ENCODE results near the gene GJD2.

The GJD2 gene

GRCh38 chr15:34754674-34755418 lies at the start of gene GJD2:
Gene GJD2 (minus strand): TSS chr15:34754998. CDS start chr15:34754488, 510 bp downstream.
- DNase-seq = no peak

- no peak for DNase-seq
Measured at GRCh38 chr15:34804113-34804512, 49.3 kb upstream of the GJD2 start.

GRCh38 chr15:34802803-34803750 lies 48.3 kb upstream of the GJD2 start:
- no peak for DNase-seq

GRCh38 chr15:34802371-34802770 lies 47.6 kb upstream of the GJD2 start:
- no peak for DNase-seq

GRCh38 chr15:34799149-34800101 lies 44.6 kb upstream of the GJD2 start:
- DNase-seq = no peak

GRCh38 chr15:34796847-34797435 lies 42.1 kb upstream of the GJD2 start:
- no peak for DNase-seq

- no peak for DNase-seq
Measured at GRCh38 chr15:34795267-34796081, 40.7 kb upstream of the GJD2 start, which contains the start of gene ACTC1. Gene ACTC1 (minus strand): TSS chr15:34795549. CDS start chr15:34794808, 741 bp downstream.

- no peak for DNase-seq
Measured at GRCh38 chr15:34794590-34795206, 39.9 kb upstream of the GJD2 start.

- DNase-seq = no peak
Measured at GRCh38 chr15:34793901-34794300, 39.1 kb upstream of the GJD2 start.

GRCh38 chr15:34793071-34793470 lies 38.3 kb upstream of the GJD2 start:
- DNase-seq = no peak

- no peak for DNase-seq
Measured at GRCh38 chr15:34791701-34792100, 36.9 kb upstream of the GJD2 start.

- DNase-seq = no peak
Measured at GRCh38 chr15:34790121-34790520, 35.3 kb upstream of the GJD2 start.

GRCh38 chr15:34789326-34789725 lies 34.5 kb upstream of the GJD2 start:
- DNase-seq = no peak

GRCh38 chr15:34786206-34786605 lies 31.4 kb upstream of the GJD2 start:
- no peak for DNase-seq

GRCh38 chr15:34783991-34784390 lies 29.2 kb upstream of the GJD2 start:
- no peak for DNase-seq

- no peak for DNase-seq
Measured at GRCh38 chr15:34783431-34783830, 28.6 kb upstream of the GJD2 start.

GRCh38 chr15:34782901-34783300 lies 28.1 kb upstream of the GJD2 start:
- no peak for DNase-seq

GRCh38 chr15:34780725-34781124 lies 25.9 kb upstream of the GJD2 start:
- DNase-seq = no peak

GRCh38 chr15:34776606-34777105 lies 21.9 kb upstream of the GJD2 start:
- no peak for DNase-seq

- no peak for DNase-seq
Measured at GRCh38 chr15:34773917-34774316, 19.1 kb upstream of the GJD2 start.

GRCh38 chr15:34773013-34773412 lies 18.2 kb upstream of the GJD2 start:
- DNase-seq = no peak

All from CD4-positive, alpha-beta T cell treated with Interferon gamma for 1 hour (primary cell).